SK-N-SH (cell line): ENCODE results near the gene TCF15. TPM values are rescaled to one million over a fixed set of nuclear protein-coding genes. Genes with fewer than 3 reads are reported as not detected.

Experiments used
- CTCF ChIA-PET: fragments of 300-600, 350-600 bp; formaldehyde crosslinking; extraction: SDS; loops from one replicate; lab custom pipeline; 2021; lab: Yijun Ruan, JAX
- POLR2A ChIA-PET: fragments of 350-600 bp; sonication (Branson Sonifier 250); formaldehyde crosslinking; extraction: SDS; loops from one replicate; lab custom pipeline; 2020; ENCODE audit warnings: antibody characterized with exemption, inconsistent platforms; lab: Yijun Ruan, JAX
- DNase-seq: peaks from one replicate; pipeline ENCODE4 v3.0.0; 2012
- H2AFZ ChIP-seq: fragments of 200-600 bp; sonication (generic); 2 replicates; pipeline ENCODE4 v1.8.1; 2016; ENCODE audit warnings: antibody characterized with exemption, mild to moderate bottlenecking, low read depth
- H3F3A ChIP-seq: fragments of 200-600 bp; sonication (generic); replicated peaks from 2 replicates; pipeline ENCODE3; 2016; ENCODE audit warnings: antibody characterized with exemption, mild to moderate bottlenecking; ENCODE audit not compliant: insufficient read depth
- H3K27ac ChIP-seq, 2 experiments: fragments of 200-500 bp in 1 of 2; fragments of 200-600 bp in 1 of 2; sonication (Bioruptor generic) in 1 of 2; sonication (generic), shearing (Covaris generic) in 1 of 2; 2 replicates each; pipeline versions ENCODE4 v1.5.1 to v1.6.1; 2014 to 2016; ENCODE audit warnings: low read depth in 2 of 2, inconsistent platforms in 1 of 2, low read length in 1 of 2, mild to moderate bottlenecking in 1 of 2, mixed read lengths in 1 of 2
- H3K27me3 ChIP-seq: fragments of 200-600 bp; sonication (generic), shearing (Covaris generic); 2 replicates; pipeline ENCODE4 v1.6.1; 2016; ENCODE audit warnings: mixed run types; ENCODE audit not compliant: insufficient read depth
- H3K36me3 ChIP-seq, 2 experiments: fragments of 200-500 bp in 1 of 2; fragments of 200-600 bp in 1 of 2; sonication (Bioruptor generic) in 1 of 2; sonication (generic) in 1 of 2; replicated peaks in 1 of 2; 2 replicates each; pipeline versions ENCODE3 to v1.5.1; 2014 to 2016; ENCODE audit warnings: low read length in 1 of 2, mild to moderate bottlenecking in 1 of 2; ENCODE audit not compliant: insufficient read depth in 2 of 2, control insufficient read depth in 1 of 2
- H3K4me1 ChIP-seq, 2 experiments: fragments of 200-500 bp in 1 of 2; fragments of 200-600 bp in 1 of 2; sonication (Bioruptor generic) in 1 of 2; sonication (generic), shearing (Covaris generic) in 1 of 2; 2 replicates each; pipeline versions ENCODE4 v1.5.1 to v1.6.1; 2014 to 2016; ENCODE audit warnings: low read depth in 1 of 2, low read length in 1 of 2, mixed run types in 1 of 2; ENCODE audit not compliant: insufficient read depth in 2 of 2, control insufficient read depth in 1 of 2
- H3K4me2 ChIP-seq: fragments of 200-600 bp; sonication (generic), shearing (Covaris generic); 2 replicates; pipeline ENCODE4 v1.6.1; 2017; ENCODE audit warnings: mixed run types
- H3K4me3 ChIP-seq, 2 experiments: fragments of 200-500 bp in 1 of 2; fragments of 200-600 bp in 1 of 2; sonication (Bioruptor generic) in 1 of 2; sonication (generic), shearing (Covaris generic) in 1 of 2; 2 replicates each; pipeline versions ENCODE4 v1.5.1 to v1.8.1; 2014 to 2016; ENCODE audit warnings: low read depth in 2 of 2, inconsistent platforms in 1 of 2, low read length in 1 of 2, mild to moderate bottlenecking in 1 of 2, mixed read lengths in 1 of 2, moderate library complexity in 1 of 2
- H3K79me2 ChIP-seq: fragments of 200-600 bp; sonication (generic); 2 replicates; pipeline ENCODE4 v1.8.1; 2017; ENCODE audit warnings: mild to moderate bottlenecking; ENCODE audit not compliant: insufficient read depth
- H3K9ac ChIP-seq: fragments of 200-600 bp; sonication (generic); 2 replicates; pipeline ENCODE4 v1.6.1; 2017; ENCODE audit warnings: mixed run types
- H3K9me2 ChIP-seq: fragments of 200-600 bp; sonication (generic); 2 replicates; pipeline ENCODE4 v1.6.1; 2017; ENCODE audit warnings: mixed run types
- H3K9me3 ChIP-seq: fragments of 200-600 bp; sonication (generic); 2 replicates; pipeline ENCODE4 v1.6.1; 2017; ENCODE audit warnings: mixed run types, mild to moderate bottlenecking, moderate library complexity
- H4K20me1 ChIP-seq: fragments of 200-600 bp; sonication (generic); 2 replicates; pipeline ENCODE4 v1.6.1; 2017; ENCODE audit warnings: mild to moderate bottlenecking, mixed run types; ENCODE audit not compliant: insufficient read depth
- CTCF ChIP-seq: fragments of 200-600 bp; sonication (generic); IDR thresholded peaks from 2 replicates; pipeline ENCODE4 v1.6.1; 2017; ENCODE audit warnings: antibody characterized with exemption, mild to moderate bottlenecking, moderate library complexity
- ELF1 ChIP-seq: IDR thresholded peaks from 2 replicates; pipeline ENCODE4 v1.4.0; 2012
- EP300 ChIP-seq, 2 experiments: IDR thresholded peaks; 2 replicates each; pipeline versions ENCODE4 v1.4.0 to v1.6.1; 2012; ENCODE audit warnings: borderline replicate concordance in 1 of 2, low read depth in 1 of 2, low read length in 1 of 2
- JUND ChIP-seq: IDR thresholded peaks from 2 replicates; pipeline ENCODE4 v1.4.0; 2012
- MEF2A ChIP-seq: IDR thresholded peaks from 2 replicates; pipeline ENCODE4 v1.4.0; 2012; ENCODE audit warnings: low read depth, borderline replicate concordance
- MXI1 ChIP-seq: IDR thresholded peaks from 2 replicates; pipeline ENCODE4 v1.6.1; 2012; ENCODE audit warnings: mild to moderate bottlenecking, low read depth, low read length, improper control_type of control experiment
- POLR2AphosphoS5 ChIP-seq: IDR thresholded peaks from 2 replicates; pipeline ENCODE4 v1.6.1; 2012; ENCODE audit warnings: low read depth, low read length
- REST ChIP-seq: IDR thresholded peaks from 2 replicates; pipeline ENCODE4 v1.6.1; 2012; ENCODE audit warnings: mild to moderate bottlenecking, low read depth, low read length, moderate library complexity
- SIN3A ChIP-seq: IDR thresholded peaks from 2 replicates; pipeline ENCODE4 v1.6.1; 2012; ENCODE audit warnings: low read depth, mild to moderate bottlenecking, low read length, moderate library complexity, borderline replicate concordance
- SMC3 ChIP-seq: IDR thresholded peaks from 2 replicates; pipeline ENCODE4 v1.6.1; 2012; ENCODE audit warnings: low read depth, low read length, improper control_type of control experiment
- TAF1 ChIP-seq: IDR thresholded peaks from 2 replicates; pipeline ENCODE4 v1.6.1; 2012; ENCODE audit warnings: low read depth, mild to moderate bottlenecking, low read length, moderate library complexity, borderline replicate concordance
- TCF12 ChIP-seq: IDR thresholded peaks from 2 replicates; pipeline ENCODE4 v1.4.0; 2012
- WGBS: methylation state at CpG from one replicate; pipeline ENCODE4 v1.1.6; 2017; ENCODE audit warnings: low lambda C conversion rate; 5-methylcytosine and 5-hydroxymethylcytosine counted together
- polyA plus RNA-seq, 3 experiments: library from polyadenylated mRNA; depleted of rRNA; stranded (reverse); fragments of >200 nt; gene quantifications; 2 replicates each; pipeline ENCODE4 v1.2.3, GENCODE V29; 2012
- TF ChIP-seq, protein P1 (sequence below): fragments of 150-350 bp; IDR thresholded peaks from 2 replicates; pipeline ENCODE4 v1.6.1; 2017; ENCODE audit warnings: antibody characterized with exemption, low read length, low read depth, borderline replicate concordance
- TF ChIP-seq, protein P2 (sequence below): IDR thresholded peaks from 2 replicates; pipeline ENCODE4 v1.4.0; 2012; ENCODE audit warnings: low read depth

Gene TCF15
- polyA plus RNA-seq, 1 of the 3 experiments (the other 2 are of a cell fraction): not detected

DNA sequence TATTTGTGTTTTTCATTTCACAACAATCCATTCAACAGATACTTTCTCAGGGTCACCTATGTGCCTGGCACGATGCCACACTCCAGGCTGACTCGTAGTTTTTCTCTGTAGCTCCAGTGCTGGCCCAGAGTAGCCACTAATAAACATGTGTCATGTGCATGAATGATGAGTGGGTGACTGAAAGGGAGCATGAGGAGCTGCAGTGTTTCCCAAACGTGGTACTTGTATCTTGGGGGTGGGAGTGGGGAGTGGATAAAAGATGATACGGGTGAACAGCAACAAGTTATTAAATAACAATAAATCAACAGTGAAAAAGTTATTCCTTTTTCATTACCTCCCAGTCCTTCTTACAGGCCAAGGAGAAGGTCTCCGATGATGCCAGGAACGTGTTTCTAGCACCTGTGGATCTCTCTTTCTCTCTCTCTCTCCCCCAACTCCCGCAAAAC lies 25.8 kb upstream of the TCF15 start:
- Histone ChIP-seq H3K4me3 (no peak overlapping the region), H3K27me3 (peaks cover 5% of the 10 kb centered on the region; the same call in 1 of the 2 replicates), H3K79me2 (no peaks in the 10 kb centered on the region), H2AFZ (no peak overlapping the region), H4K20me1 (no peaks in the 10 kb centered on the region), H3K4me2 (no peak overlapping the region), H3K9ac (no peak overlapping the region), H3K36me3 (no peaks in the 10 kb centered on the region), H3K9me3 (no peaks in the 10 kb centered on the region), H3K9me2 (no peaks in the 10 kb centered on the region), H3F3A (peaks cover 4% of the 10 kb centered on the region), H3K27ac (no peak overlapping the region), H3K4me1 (peaks cover 0 to 7% of the 10 kb centered on the region in 2 experiments; a peak in 1 of 4 replicates)
- POLR2A ChIA-PET: no interaction called here
- 39% methylated on average over 7 of the region's 7 CpGs for WGBS
- TF ChIP-seq CTCF (no peak), MXI1 (no peak), TAF1 (no peak), ELF1 (no peak), TCF12 (no peak), SMC3 (no peak), SIN3A (no peak), REST (no peak), EP300 (IDR thresholded peaks at IDR 0.05; ENCODE audit: borderline replicate concordance in 1 of 2, low read depth in 1 of 2, low read length in 1 of 2) (no peak), MEF2A (no peak), POLR2AphosphoS5 (no peak), JUND (no peak)
- TF ChIP-seq, protein P1, sequence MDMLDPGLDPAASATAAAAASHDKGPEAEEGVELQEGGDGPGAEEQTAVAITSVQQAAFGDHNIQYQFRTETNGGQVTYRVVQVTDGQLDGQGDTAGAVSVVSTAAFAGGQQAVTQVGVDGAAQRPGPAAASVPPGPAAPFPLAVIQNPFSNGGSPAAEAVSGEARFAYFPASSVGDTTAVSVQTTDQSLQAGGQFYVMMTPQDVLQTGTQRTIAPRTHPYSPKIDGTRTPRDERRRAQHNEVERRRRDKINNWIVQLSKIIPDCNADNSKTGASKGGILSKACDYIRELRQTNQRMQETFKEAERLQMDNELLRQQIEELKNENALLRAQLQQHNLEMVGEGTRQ: no peak
- TF ChIP-seq, protein P2, sequence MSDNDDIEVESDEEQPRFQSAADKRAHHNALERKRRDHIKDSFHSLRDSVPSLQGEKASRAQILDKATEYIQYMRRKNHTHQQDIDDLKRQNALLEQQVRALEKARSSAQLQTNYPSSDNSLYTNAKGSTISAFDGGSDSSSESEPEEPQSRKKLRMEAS: no peak
- DNase-seq: no peak
- CTCF ChIA-PET: interaction anchor here (1.6 to 5.0 kb wide), 3 partner anchors 10 to 93 kb away, joined by 4 to 30 read pairs (median 6); no protein-coding TSS in a partner anchor
